Naive B cell (primary cell): ENCODE data around the gene GREM2. TPM values are rescaled to one million over a fixed set of nuclear protein-coding genes. Genes with fewer than 3 reads are reported as not detected.

Experiments used
- ATAC-seq, 2 donors: fragments of 150-1000 bp; cut with Tn5 transposase; 2 replicates each; pipeline ENCODE4 v1.10.0; 2021; ENCODE audit warnings: low read depth in 2 of 2, mild to moderate bottlenecking in 2 of 2, moderate library complexity in 2 of 2
- DNase-seq: peaks from one replicate; pipeline ENCODE4 v3.0.0; 2022
- H3K27ac Mint-ChIP-seq, 6 donors: one replicate each; pipeline ENCODE4 v1.8.0; 2020 to 2022; ENCODE audit warnings: mild to moderate bottlenecking in 6 of 6, mixed read lengths in 6 of 6, moderate library complexity in 5 of 6, inconsistent platforms in 2 of 6
- H3K27me3 Mint-ChIP-seq, 3 donors: one replicate each; pipeline ENCODE4 v1.8.0; 2021 to 2022; ENCODE audit warnings: mixed read lengths in 3 of 3, mild to moderate bottlenecking in 1 of 3
- H3K36me3 Mint-ChIP-seq, 2 donors: one replicate each; pipeline ENCODE4 v1.8.0; 2020 to 2022; ENCODE audit warnings: mixed read lengths in 2 of 2, inconsistent platforms in 1 of 2, mild to moderate bottlenecking in 1 of 2
- H3K4me1 Mint-ChIP-seq, 3 donors: one replicate each; pipeline ENCODE4 v1.8.0; 2020 to 2022; ENCODE audit warnings: mixed read lengths in 3 of 3, inconsistent platforms in 1 of 3, mild to moderate bottlenecking in 1 of 3, moderate library complexity in 1 of 3
- H3K4me3 Mint-ChIP-seq, 8 donors: one replicate each; pipeline ENCODE4 v1.8.0; 2020 to 2022; ENCODE audit warnings: mild to moderate bottlenecking in 8 of 8, mixed read lengths in 8 of 8, moderate library complexity in 8 of 8, inconsistent platforms in 2 of 8
- H3K9me3 Mint-ChIP-seq, 7 donors: one replicate each; pipeline ENCODE4 v1.8.0; 2020 to 2022; ENCODE audit warnings: mixed read lengths in 7 of 7, mild to moderate bottlenecking in 5 of 7, inconsistent platforms in 2 of 7, moderate library complexity in 1 of 7
- polyA plus RNA-seq, 6 donors: library from polyadenylated mRNA; unstranded; fragments of 300-500 nt; fragmentation: Illumina TruSeq; gene quantifications; one replicate each; pipeline ENCODE4 v1.2.3, GENCODE V29; 2021; ENCODE audit warnings: low read depth in 6 of 6

The GREM2 gene
- polyA plus RNA-seq, 6 donors from 2014 or later, result not detected

DNA sequence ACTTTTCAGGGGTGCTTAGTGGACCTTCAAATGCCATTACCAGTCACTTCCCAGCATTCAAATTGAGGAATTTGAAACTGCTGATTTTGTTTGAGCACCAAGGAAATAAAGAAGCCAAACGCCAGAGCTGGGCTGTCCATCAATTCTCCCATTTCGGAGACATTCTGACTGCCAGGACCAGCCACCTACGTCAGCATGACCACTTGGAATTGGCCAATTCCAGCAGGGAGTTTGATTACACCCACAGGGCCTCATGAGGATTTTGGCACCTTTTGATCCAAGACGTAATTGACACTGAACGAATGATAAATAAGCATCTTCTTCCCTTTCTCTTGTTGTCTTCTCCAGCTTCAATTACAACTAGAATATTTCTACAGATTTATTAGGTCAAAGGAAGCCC is 40.2 kb downstream of the GREM2 start:
- Mint-ChIP-seq H3K4me3 (no peak overlapping the region), H3K27ac (no peak overlapping the region), H3K4me1 (peaks cover 0 to 11% (median 6%) of the 10 kb centered on the region in 3 donors), H3K36me3 (peaks cover 0 to 8% of the 10 kb centered on the region in 2 donors), H3K27me3 (no peaks in the 10 kb centered on the region), H3K9me3 (peaks cover 6 to 27% (median 11%) of the 10 kb centered on the region in 7 donors)
- ATAC-seq, result no peak
- DNase-seq, result no peak

DNA sequence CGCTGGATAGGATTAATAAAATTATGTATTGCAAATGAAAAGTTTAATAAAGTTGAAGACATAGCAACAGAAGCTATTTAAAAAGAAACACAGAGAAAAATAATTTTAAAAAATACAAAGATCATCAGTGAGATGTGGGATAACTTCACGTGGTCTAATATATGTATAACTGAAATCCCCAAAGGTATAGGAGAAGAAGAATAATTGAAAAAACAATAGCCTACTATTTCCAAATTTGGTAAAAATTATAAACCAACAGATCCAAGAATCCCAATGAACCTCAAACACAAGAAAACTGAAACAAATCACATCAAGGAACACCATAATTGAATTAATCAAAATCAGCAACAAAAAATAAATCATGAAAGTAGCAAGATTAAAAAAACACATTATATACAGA is 44.9 kb downstream of the GREM2 start:
- Mint-ChIP-seq H3K27ac (no peak overlapping the region), H3K4me1 (no peaks in the 10 kb centered on the region), H3K36me3 (no peaks in the 10 kb centered on the region), H3K27me3 (peaks cover 0 to 4% (median 0%) of the 10 kb centered on the region in 3 donors), H3K4me3 (no peak overlapping the region), H3K9me3 (no peaks in the 10 kb centered on the region)
- DNase-seq (no peak), ATAC-seq (no peak)

DNA sequence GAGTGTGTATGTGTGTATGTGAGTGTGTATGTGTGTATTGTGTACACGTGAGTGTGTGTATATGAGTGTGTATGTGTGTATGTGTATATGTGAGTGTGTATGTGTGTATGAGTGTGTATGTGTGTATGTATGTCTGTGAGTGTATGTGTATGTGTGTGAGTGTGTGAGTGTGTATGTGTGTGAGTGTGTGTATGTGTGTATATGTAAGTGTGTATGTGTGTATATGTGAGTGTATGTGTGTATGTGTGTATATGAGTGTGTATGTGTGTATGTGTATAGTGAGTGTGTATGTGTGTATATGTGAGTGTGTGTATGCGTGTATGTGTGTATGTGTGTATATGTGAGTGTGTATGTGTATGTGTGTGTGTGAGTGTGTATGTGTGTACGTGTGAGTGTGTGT is 49.2 kb downstream of the GREM2 start:
- Mint-ChIP-seq H3K9me3 (no peaks in the 10 kb centered on the region), H3K4me1 (no peaks in the 10 kb centered on the region), H3K4me3 (no peak overlapping the region), H3K36me3 (no peaks in the 10 kb centered on the region), H3K27me3 (peaks cover 0 to 4% (median 0%) of the 10 kb centered on the region in 3 donors), H3K27ac (no peak overlapping the region)
- no peak for ATAC-seq
- DNase-seq, result no peak

- H3K36me3 Mint-ChIP-seq, result no peaks in the 10 kb centered on the region
- peaks cover 0 to 5% (median 0%) of the 10 kb centered on the region in 7 donors for H3K9me3 Mint-ChIP-seq
- H3K27me3 Mint-ChIP-seq, result peaks cover 0 to 4% (median 0%) of the 10 kb centered on the region in 3 donors
- no peak overlapping the region for H3K4me3 Mint-ChIP-seq
- no peak for ATAC-seq
- no peak overlapping the region for H3K27ac Mint-ChIP-seq
- DNase-seq, result no peak
- no peaks in the 10 kb centered on the region for H3K4me1 Mint-ChIP-seq
Measured at GRCh38 chr1:240562111-240562590, 49.8 kb downstream of the GREM2 start.

DNA sequence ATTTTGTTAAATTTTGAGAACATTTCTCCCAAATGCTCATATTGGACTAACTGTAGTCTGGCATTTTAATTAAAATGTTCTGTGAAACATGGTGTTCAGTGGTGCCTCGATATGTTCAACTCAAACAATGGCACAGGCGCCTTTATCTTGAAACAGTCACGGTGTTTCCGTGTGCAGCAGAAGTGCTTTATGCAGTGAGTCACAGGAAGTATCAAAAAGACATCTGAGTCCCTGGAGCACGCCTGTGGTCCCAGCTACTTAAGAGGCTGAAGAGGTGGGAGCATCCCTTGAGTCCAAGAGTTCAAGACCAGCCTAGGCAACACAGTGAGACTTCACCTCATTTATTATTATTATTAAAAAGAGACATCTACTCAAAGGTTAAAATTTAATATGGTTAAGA is 52.2 kb downstream of the GREM2 start:
- Mint-ChIP-seq H3K4me1 (no peaks in the 10 kb centered on the region), H3K4me3 (no peak overlapping the region), H3K36me3 (no peaks in the 10 kb centered on the region), H3K9me3 (peaks cover 0 to 5% (median 0%) of the 10 kb centered on the region in 7 donors), H3K27me3 (no peaks in the 10 kb centered on the region), H3K27ac (no peak overlapping the region)
- no peak for DNase-seq
- ATAC-seq, result no peak

DNA sequence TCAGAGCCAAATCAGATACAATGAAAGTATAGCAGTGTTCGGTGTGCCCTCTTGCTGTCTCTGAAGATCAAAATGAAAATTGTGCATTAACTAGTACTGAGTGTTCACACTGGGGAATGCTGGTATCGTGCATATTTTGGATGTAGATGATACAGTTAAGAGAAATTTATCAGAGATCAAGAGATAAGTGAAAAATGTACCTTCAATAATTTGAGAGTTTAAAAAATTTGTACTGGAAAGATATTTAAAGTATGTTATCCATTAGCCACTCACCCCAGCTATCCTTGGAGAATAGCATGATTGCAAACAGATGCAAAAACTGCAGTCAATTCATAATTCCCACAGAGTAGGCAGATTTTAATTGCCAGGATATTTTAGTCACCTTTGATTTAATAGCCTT is 56.4 kb downstream of the GREM2 start:
- no peaks in the 10 kb centered on the region for H3K4me1 Mint-ChIP-seq
- DNase-seq, result no peak
- ATAC-seq, result no peak
- no peaks in the 10 kb centered on the region for H3K27me3 Mint-ChIP-seq
- H3K4me3 Mint-ChIP-seq, result no peak overlapping the region
- peaks cover 0 to 5% (median 0%) of the 10 kb centered on the region in 7 donors for H3K9me3 Mint-ChIP-seq
- H3K36me3 Mint-ChIP-seq, result no peaks in the 10 kb centered on the region
- no peak overlapping the region for H3K27ac Mint-ChIP-seq

DNA sequence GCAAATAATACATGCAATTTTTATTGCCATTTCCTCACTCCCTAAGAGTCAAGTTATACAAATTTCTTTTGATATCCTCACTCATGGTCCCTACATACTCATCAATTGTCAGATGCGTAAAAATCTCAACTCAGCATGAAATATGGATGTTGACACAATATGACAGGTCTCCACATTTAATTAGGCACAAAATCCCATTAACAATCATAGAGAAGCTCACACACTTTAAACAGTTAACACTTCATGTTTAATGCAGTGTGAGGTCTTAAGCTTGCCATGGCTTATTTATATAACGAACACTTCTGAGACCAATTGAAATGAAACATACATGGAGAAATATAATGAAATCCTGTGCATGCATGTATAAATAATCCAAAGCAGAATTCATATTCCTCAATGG is 58.6 kb downstream of the GREM2 start:
- DNase-seq (no peak), ATAC-seq (no peak)
- Mint-ChIP-seq H3K9me3 (peaks cover 0 to 9% (median 4%) of the 10 kb centered on the region in 7 donors), H3K36me3 (no peaks in the 10 kb centered on the region), H3K4me1 (no peaks in the 10 kb centered on the region), H3K27me3 (no peaks in the 10 kb centered on the region), H3K4me3 (no peak overlapping the region), H3K27ac (no peak overlapping the region)

- no peak overlapping the region for H3K27ac Mint-ChIP-seq
Measured at GRCh38 chr1:240539769-240540414, 72.1 kb downstream of the GREM2 start.

DNA sequence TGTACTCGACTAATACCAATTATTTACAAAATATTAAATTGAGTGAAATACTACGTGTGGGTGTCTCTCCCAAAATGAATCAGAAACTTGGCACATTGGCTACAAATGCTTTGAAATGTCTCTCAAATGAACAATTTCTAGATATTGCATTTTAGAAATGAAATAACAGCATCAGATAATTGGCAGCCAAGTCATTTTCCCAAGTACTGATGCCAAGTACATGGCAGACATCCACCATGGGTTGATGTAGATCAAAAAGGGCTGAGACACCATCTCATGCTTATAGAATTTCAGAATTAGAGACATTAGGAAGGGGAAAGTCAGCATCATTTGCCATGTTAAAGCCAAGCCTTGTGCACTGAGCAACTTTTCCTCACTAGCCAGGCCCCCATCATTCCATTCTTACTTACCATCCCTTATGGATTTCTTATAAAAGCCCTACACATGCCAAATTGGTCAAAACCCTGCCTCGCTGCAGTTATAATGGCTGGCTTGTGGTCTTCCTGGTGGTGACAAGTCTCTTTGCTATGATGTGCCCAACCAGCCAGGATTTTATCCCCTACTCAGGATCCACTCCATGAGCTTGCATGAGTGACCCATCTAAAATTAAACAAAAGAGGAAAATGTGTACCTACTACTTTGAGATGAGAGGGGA is 73.1 kb downstream of the GREM2 start:
- no peak overlapping the region for H3K4me3 Mint-ChIP-seq
- no peaks in the 10 kb centered on the region for H3K36me3 Mint-ChIP-seq
- H3K9me3 Mint-ChIP-seq, result peaks cover 0 to 27% (median 9%) of the 10 kb centered on the region in 7 donors
- H3K27ac Mint-ChIP-seq, result no peak overlapping the region
- H3K4me1 Mint-ChIP-seq, result no peaks in the 10 kb centered on the region
- no peaks in the 10 kb centered on the region for H3K27me3 Mint-ChIP-seq
- DNase-seq (no peak), ATAC-seq (no peak)

More at GRCh38 chr1:240539769-240540414, 72.1 kb downstream of the GREM2 start:
- Mint-ChIP-seq H3K4me3 (no peak overlapping the region), H3K9me3 (peaks cover 0 to 27% (median 6%) of the 10 kb centered on the region in 7 donors), H3K4me1 (no peaks in the 10 kb centered on the region), H3K27me3 (no peaks in the 10 kb centered on the region), H3K36me3 (no peaks in the 10 kb centered on the region)
- no peak for DNase-seq
- no peak for ATAC-seq

DNA sequence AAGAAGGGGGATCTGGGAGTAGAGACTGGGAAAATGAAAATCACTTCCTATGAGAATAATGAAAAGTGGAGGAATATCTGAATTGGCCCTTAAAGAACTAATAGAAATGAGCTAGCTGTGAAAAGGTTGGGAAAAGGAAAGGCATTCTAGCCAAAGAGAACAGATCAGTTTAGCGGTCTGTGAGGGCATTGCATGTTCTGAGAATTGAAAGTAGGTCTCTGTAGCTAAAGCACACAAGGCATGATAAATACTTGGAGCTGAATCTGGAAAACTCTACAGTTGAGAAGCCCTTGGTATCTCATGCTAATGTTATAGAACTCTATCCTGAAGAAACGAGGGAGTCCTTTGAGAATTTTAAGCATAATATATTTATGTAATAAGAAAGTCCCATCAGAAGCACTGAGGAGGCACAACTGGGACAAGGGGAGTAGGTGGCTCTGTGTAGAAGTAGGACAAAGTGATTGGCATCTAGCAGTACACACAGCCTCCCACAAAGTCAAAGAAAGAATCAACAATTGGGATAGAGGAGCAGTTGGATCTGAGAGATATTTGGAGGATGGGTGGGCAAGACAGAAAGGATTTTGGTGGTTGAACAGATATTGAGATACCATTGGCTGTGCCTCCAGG is 78.7 kb downstream of the GREM2 start:
- Mint-ChIP-seq H3K36me3 (no peaks in the 10 kb centered on the region), H3K27ac (no peak overlapping the region)

GRCh38 chr1:240528591-240528990 is 83.4 kb downstream of the GREM2 start:
- no peak for DNase-seq
- Mint-ChIP-seq H3K36me3 (no peaks in the 10 kb centered on the region), H3K4me1 (no peaks in the 10 kb centered on the region), H3K4me3 (no peak overlapping the region), H3K27ac (no peak overlapping the region), H3K27me3 (no peaks in the 10 kb centered on the region), H3K9me3 (peaks cover 0 to 4% (median 0%) of the 10 kb centered on the region in 7 donors)
- no peak for ATAC-seq

More for the DNA sequence above, 78.7 kb downstream of the GREM2 start:
- DNase-seq, result no peak
- ATAC-seq, result no peak
- Mint-ChIP-seq H3K9me3 (peaks cover 0 to 22% (median 6%) of the 10 kb centered on the region in 7 donors), H3K27me3 (no peaks in the 10 kb centered on the region), H3K4me3 (peak overlapping the region in 1 of 8 donors; percentile 12), H3K4me1 (no peaks in the 10 kb centered on the region)

DNA sequence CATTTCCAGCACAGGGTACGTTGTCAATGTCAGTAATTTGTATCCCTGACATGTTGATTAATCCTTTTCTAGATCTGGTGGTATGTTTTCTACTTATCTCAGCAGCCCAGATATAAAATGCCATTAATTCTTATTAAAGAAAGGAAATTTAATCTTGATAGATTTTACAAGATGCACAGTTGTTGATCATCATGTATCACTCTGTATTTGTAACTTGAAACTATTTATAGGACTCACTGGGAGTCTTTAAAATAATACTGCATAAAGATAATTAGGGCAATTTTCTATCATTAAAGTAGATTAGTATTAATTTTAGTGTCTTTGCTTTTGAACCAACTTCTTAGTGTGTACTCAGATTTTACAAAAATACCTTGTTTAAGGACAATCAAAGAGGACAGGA is 84.9 kb downstream of the GREM2 start:
- Mint-ChIP-seq H3K4me3 (no peak overlapping the region), H3K36me3 (no peaks in the 10 kb centered on the region), H3K27ac (no peak overlapping the region), H3K9me3 (peaks cover 0 to 5% (median 0%) of the 10 kb centered on the region in 7 donors), H3K4me1 (no peaks in the 10 kb centered on the region), H3K27me3 (no peaks in the 10 kb centered on the region)
- DNase-seq, result no peak
- no peak for ATAC-seq

DNA sequence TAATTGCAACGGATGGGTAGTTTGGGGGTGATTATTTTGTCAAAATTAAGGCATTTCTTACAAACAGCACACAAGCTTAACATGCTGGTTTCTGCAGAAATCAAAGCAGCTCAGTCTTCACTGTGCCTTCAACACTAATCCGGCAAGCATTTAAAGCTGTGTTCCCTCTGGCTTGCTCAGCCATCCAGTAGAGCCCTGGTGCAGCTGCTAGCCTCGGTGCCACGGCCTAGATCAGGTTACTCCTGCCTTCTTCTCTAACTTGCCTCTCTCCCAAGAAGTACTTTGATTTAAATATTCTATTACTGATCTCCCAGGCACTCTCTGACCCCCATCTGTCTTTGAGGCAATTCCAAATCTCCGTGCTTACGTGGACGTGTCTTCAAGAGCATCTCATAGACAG is 85.6 kb downstream of the GREM2 start:
- Mint-ChIP-seq H3K36me3 (no peaks in the 10 kb centered on the region), H3K9me3 (peaks cover 0 to 5% (median 0%) of the 10 kb centered on the region in 7 donors), H3K4me3 (no peak overlapping the region), H3K4me1 (no peaks in the 10 kb centered on the region), H3K27ac (no peak overlapping the region), H3K27me3 (no peaks in the 10 kb centered on the region)
- ATAC-seq, result no peak
- DNase-seq, result no peak
